Esophagus squamous epithelium (tissue), 5 donors: ENCODE results near the gene CLEC2B. TPM values are rescaled to one million over a fixed set of nuclear protein-coding genes. Genes with fewer than 3 reads are reported as not detected.

Experiments used
- DNase-seq: peaks from one replicate; lab custom pipeline; 2025; lab: John Stamatoyannopoulos, UW
- H3K27ac ChIP-seq, 4 donors: fragments of 200-600 bp; sonication (generic); one replicate each; pipeline ENCODE4 v1.5.1; 2016 to 2019; ENCODE audit warnings: mild to moderate bottlenecking in 1 of 4
- H3K27me3 ChIP-seq, 4 donors: fragments of 200-600 bp; sonication (generic); 1 replicate in 3 of 4; 2 replicates in 1 of 4; pipeline versions ENCODE4 v1.5.1 to v1.6.0; 2017 to 2021; ENCODE audit warnings: antibody characterized with exemption in 1 of 4
- H3K36me3 ChIP-seq, 3 donors: fragments of 200-600 bp; sonication (generic); one replicate each; pipeline ENCODE4 v1.5.1; 2016 to 2019
- H3K4me1 ChIP-seq, 3 donors: fragments of 200-600 bp; sonication (generic); one replicate each; pipeline ENCODE4 v1.5.1; 2017 to 2019
- H3K4me3 ChIP-seq, 4 donors: fragments of 200-600 bp; sonication (generic); 1 replicate in 3 of 4; 2 replicates in 1 of 4; pipeline ENCODE4 v1.5.1; 2016 to 2019; ENCODE audit warnings: mild to moderate bottlenecking in 2 of 4, moderate library complexity in 1 of 4
- H3K9me3 ChIP-seq, 3 donors: fragments of 200-600 bp; sonication (generic); one replicate each; pipeline ENCODE4 v1.5.1; 2016 to 2019
- POLR2A ChIP-seq, 4 donors: fragments of 450-650 bp; IDR thresholded peaks; one replicate each; pipeline ENCODE4 v1.6.1; 2017; ENCODE audit warnings: antibody characterized with exemption in 4 of 4, mild to moderate bottlenecking in 4 of 4, moderate library complexity in 3 of 4
- WGBS, 2 donors: methylation state at CpG; one replicate each; pipeline ENCODE4 v1.1.5; 2018; 5-methylcytosine and 5-hydroxymethylcytosine counted together
- intact Hi-C: fragments of 100-400 bp; cut with DNase I; formaldehyde crosslinking; loops from one replicate; pipeline ENCODE4 v1.15.0; 2022
- total RNA-seq, 4 donors: library from RNA; depleted of rRNA; stranded (reverse); fragments of >200 nt; gene quantifications; one replicate each; pipeline ENCODE4 v1.1.0, GENCODE V29; 2016
- TF ChIP-seq, protein P1 (sequence below), 6 experiments: fragments of 450-650 bp in 4 of 6; fragments of 200-600 bp in 2 of 6; sonication (generic) in 2 of 6; IDR thresholded peaks; one replicate each; pipeline ENCODE4 v1.5.1; 2016 to 2019; ENCODE audit warnings: antibody characterized with exemption in 6 of 6, mild to moderate bottlenecking in 4 of 6, moderate library complexity in 4 of 6
- donor health status: DM: yes; HTN: yes; CAD: no.

The CLEC2B gene
- total RNA-seq, 4 donors from 2014 or later: 6.0 to 29.4 (median 14.9) TPM

DNA sequence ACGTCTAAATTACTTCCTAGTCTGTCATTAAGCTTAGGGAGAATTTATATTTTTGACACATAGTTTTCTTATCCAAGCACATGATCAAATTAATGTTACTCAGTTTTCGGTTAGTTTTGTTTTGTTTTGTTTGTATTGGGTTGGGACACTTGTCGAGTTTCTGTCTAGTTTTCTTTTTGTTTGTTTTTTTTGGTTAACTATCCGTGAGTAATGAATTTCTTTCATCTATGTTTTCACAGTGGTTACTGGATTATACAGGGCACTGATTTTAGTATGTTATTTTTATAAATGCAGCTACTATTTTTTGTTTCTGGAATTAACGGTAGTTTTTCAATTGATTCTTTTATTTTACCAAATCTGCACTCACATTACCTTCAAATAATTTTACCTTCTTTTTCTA is 39.2 kb downstream of the CLEC2B start:
- WGBS, 2 donors: 63 to 70% methylated on average over 5 of the region's 5 CpGs
- no peaks in the 10 kb centered on the region for H3K27me3 ChIP-seq
- H3K4me3 ChIP-seq: no peak overlapping the region
- no peaks in the 10 kb centered on the region for H3K4me1 ChIP-seq
- intact Hi-C loops: no loop called here
- no peaks in the 10 kb centered on the region for H3K9me3 ChIP-seq
- no peak for TF ChIP-seq POLR2A (IDR thresholded peaks at IDR 0.05)
- TF ChIP-seq, protein P1, sequence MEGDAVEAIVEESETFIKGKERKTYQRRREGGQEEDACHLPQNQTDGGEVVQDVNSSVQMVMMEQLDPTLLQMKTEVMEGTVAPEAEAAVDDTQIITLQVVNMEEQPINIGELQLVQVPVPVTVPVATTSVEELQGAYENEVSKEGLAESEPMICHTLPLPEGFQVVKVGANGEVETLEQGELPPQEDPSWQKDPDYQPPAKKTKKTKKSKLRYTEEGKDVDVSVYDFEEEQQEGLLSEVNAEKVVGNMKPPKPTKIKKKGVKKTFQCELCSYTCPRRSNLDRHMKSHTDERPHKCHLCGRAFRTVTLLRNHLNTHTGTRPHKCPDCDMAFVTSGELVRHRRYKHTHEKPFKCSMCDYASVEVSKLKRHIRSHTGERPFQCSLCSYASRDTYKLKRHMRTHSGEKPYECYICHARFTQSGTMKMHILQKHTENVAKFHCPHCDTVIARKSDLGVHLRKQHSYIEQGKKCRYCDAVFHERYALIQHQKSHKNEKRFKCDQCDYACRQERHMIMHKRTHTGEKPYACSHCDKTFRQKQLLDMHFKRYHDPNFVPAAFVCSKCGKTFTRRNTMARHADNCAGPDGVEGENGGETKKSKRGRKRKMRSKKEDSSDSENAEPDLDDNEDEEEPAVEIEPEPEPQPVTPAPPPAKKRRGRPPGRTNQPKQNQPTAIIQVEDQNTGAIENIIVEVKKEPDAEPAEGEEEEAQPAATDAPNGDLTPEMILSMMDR (IDR thresholded peaks at IDR 0.05): no peak
- DNase-seq: no peak
- H3K27ac ChIP-seq: no peak overlapping the region
- H3K36me3 ChIP-seq: no peaks in the 10 kb centered on the region

DNA sequence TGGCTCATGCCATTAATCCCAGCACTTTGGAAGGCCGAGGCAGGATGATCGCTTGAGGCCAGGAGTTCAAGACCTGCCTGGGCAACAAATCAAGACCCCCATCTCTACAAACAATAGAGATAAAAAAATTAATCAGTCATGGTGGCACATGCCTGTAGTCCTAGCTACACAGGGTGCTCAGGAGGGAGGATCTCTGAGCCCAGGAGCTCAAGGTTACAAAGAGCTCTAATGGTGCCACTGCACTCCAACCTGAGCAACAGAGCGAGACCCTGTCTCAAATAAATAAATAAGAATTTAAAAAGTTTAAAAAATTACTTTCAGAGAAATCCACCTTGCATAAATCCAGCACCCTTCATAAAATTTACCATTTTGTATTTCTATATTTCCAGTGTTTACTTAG is 39.7 kb downstream of the CLEC2B start:
- intact Hi-C loops: no loop called here
- no peak overlapping the region for H3K4me3 ChIP-seq
- no peak for TF ChIP-seq POLR2A (IDR thresholded peaks at IDR 0.05)
- TF ChIP-seq, protein P1 (IDR thresholded peaks at IDR 0.05): no peak
- H3K9me3 ChIP-seq: no peaks in the 10 kb centered on the region
- H3K27me3 ChIP-seq: no peaks in the 10 kb centered on the region
- H3K27ac ChIP-seq: no peak overlapping the region
- WGBS, 2 donors: 83 to 94% methylated on average over 3 of the region's 3 CpGs
- DNase-seq: no peak
- no peaks in the 10 kb centered on the region for H3K4me1 ChIP-seq
- H3K36me3 ChIP-seq: no peaks in the 10 kb centered on the region

GRCh38 chr12:9827209-9827888 is 41.8 kb downstream of the CLEC2B start, which contains the start of gene KLRF1:
KLRF1 (plus strand) TSS chr12:9827481; CDS start chr12:9827545, 64 bp downstream.
- Histone ChIP-seq H3K9me3 (no peaks in the 10 kb centered on the region), H3K27me3 (no peaks in the 10 kb centered on the region), H3K27ac (no peak within 1 kb of the TSS), H3K36me3 (no peaks in the 10 kb centered on the region), H3K4me1 (no peaks in the 10 kb centered on the region), H3K4me3 (no peak within 1 kb of the TSS)
- 82 to 90% methylated on average over 3 of the region's 3 CpGs for WGBS, 2 donors
- DNase-seq: no peak
- intact Hi-C loops: no loop called here
- TF ChIP-seq, protein P1 (IDR thresholded peaks at IDR 0.05): no peak
- TF ChIP-seq POLR2A (IDR thresholded peaks at IDR 0.05): no peak

DNA sequence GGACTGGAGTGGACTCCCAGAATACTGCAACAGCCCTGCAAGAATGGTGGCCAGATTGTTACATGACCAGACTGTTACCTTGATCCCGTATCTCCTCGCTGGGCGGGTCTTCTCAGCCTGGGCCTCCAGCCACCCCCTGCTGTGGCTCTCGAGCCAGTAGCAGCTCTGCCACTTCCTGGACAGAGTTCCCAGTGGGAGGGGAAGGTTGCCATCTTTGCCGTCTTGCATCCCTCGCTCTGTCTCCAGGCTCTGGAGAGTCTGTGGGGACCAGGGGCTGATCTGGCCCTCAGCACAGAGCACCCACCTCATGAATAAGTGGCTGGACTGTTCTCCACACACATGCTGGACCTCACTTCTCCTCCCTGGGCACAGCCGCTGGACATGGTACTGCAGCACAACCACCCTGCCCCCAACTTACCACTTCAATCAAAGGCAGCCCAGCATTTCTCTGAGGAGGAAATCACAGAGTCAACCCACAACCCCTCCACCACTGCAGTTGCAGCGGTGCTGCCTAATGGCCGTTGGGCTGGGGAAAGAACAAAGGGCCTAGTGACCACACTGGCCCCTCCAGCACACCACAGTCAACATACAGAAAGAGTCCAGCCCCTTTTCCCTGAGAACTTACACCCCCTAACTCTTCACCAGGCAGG is 48.7 kb downstream of the CLEC2B start:
- Histone ChIP-seq H3K9me3 (no peaks in the 10 kb centered on the region), H3K36me3 (no peaks in the 10 kb centered on the region), H3K4me3 (no peak overlapping the region), H3K4me1 (no peaks in the 10 kb centered on the region), H3K27ac (no peak overlapping the region), H3K27me3 (peaks cover 0 to 14% (median 0%) of the 10 kb centered on the region in 4 donors)
- DNase-seq: no peak
- intact Hi-C loops: no loop called here
- TF ChIP-seq, protein P1 (IDR thresholded peaks at IDR 0.05): no peak
- TF ChIP-seq POLR2A (IDR thresholded peaks at IDR 0.05): no peak
- WGBS, 2 donors: 83 to 86% methylated on average over 3 to 9 of the region's 9 CpGs
